OCI-LY3 (cell line): Measurements from ENCODE around the gene TGDS.
A peak's percentile ranks its signal among the peaks of the same experiment; 100 is the strongest.

ENCODE experiments used
- H2AFZ ChIP-seq: fragments of 200-600, 300-600 bp; shearing (Covaris generic); 2 replicates; pipeline ENCODE4 v1.6.0; 2014; ENCODE audit warnings: antibody characterized with exemption, low read depth, low read length
- H3K27ac ChIP-seq: fragments of 200-600, 300-600 bp; sonication (generic); 2 replicates; pipeline ENCODE4 v1.5.1; 2014; ENCODE audit warnings: mild to moderate bottlenecking, low read length, moderate library complexity, mixed read lengths
- H3K27me3 ChIP-seq: fragments of 200-600, 300-600 bp; sonication (generic); 2 replicates; pipeline ENCODE4 v1.6.1; 2014; ENCODE audit warnings: low read depth, low read length, mixed read lengths
- H3K36me3 ChIP-seq: fragments of 200-600, 300-600 bp; sonication (generic); replicated peaks from 2 replicates; pipeline ENCODE3; 2014; ENCODE audit warnings: low read depth, low read length, mixed read lengths
- H3K4me1 ChIP-seq: fragments of 300-600, 200-600 bp; sonication (generic); 2 replicates; pipeline ENCODE4 v1.6.1; 2014; ENCODE audit warnings: low read length, mixed read lengths
- H3K4me2 ChIP-seq: fragments of 200-600, 300-600 bp; sonication (generic); 2 replicates; pipeline ENCODE4 v1.6.1; 2014; ENCODE audit warnings: low read length, mixed read lengths
- H3K4me3 ChIP-seq: fragments of 300-600, 200-600 bp; sonication (generic); 2 replicates; pipeline ENCODE4 v1.5.1; 2014; ENCODE audit warnings: antibody characterized with exemption, mild to moderate bottlenecking, low read length, moderate library complexity
- H3K79me2 ChIP-seq: fragments of 300-600, 200-600 bp; shearing (Covaris generic); 2 replicates; pipeline ENCODE4 v1.6.1; 2014; ENCODE audit warnings: mild to moderate bottlenecking, low read length, mixed read lengths
- H3K9ac ChIP-seq: fragments of 300-600, 200-600 bp; shearing (Covaris generic); 2 replicates; pipeline ENCODE4 v1.6.0; 2014; ENCODE audit warnings: mild to moderate bottlenecking, low read length, moderate library complexity
- H3K9me3 ChIP-seq: fragments of 200-600, 300-600 bp; shearing (Covaris generic); 2 replicates; pipeline ENCODE4 v1.6.1; 2014; ENCODE audit warnings: low read length, mixed read lengths; ENCODE audit not compliant: insufficient read depth
- H4K20me1 ChIP-seq: fragments of 200-600, 300-600 bp; sonication (generic); 2 replicates; pipeline ENCODE4 v1.6.1; 2016; ENCODE audit warnings: low read length, mixed read lengths; ENCODE audit not compliant: insufficient read depth
- EZH2phosphoT487 ChIP-seq: fragments of 200-600 bp; shearing (Covaris generic); IDR thresholded peaks from 2 replicates; pipeline ENCODE4 v1.6.1; 2018; ENCODE audit warnings: antibody characterized with exemption, mixed run types, low read depth
- TF ChIP-seq, protein P1 (sequence below): fragments of 200-600, 300-600 bp; sonication (generic); IDR thresholded peaks from 2 replicates; pipeline ENCODE4 v1.5.1; 2014; ENCODE audit warnings: antibody characterized with exemption, low read length, low read depth

Gene TGDS

DNA sequence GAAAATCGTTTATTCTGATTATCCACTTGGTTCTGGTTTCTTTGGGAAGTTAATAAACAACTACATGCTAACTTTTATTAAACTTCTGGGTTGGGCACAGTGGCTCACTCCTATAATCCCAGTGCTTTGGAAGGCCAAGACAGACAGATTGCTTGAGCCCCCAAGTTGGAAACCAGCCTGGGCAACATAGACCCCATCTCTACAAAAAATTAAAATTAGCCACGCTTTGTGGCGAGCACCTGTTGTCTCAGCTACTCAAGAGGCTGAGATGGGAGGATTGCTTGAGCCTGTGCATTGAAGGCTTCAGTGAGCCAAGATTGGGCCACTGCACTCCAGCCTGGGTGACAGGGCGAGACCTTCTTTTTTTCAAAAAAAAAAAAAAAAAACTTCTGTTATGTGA lies 27.4 kb upstream of the TGDS start:
- Histone ChIP-seq H3K9ac (no peak overlapping the region), H3K4me3 (no peak overlapping the region), H4K20me1 (0 out of 2 replicates have a peak, but pooled peaks cover 2% of the 10 kb centered on the region), H3K79me2 (no peaks in the 10 kb centered on the region), H3K4me2 (no peak overlapping the region), H3K27me3 (no peaks in the 10 kb centered on the region), H3K36me3 (peaks cover 28% of the 10 kb centered on the region), H3K9me3 (no peaks in the 10 kb centered on the region), H2AFZ (no peak overlapping the region), H3K27ac (no peak overlapping the region), H3K4me1 (peaks cover 8% of the 10 kb centered on the region)
- TF ChIP-seq, protein P1, sequence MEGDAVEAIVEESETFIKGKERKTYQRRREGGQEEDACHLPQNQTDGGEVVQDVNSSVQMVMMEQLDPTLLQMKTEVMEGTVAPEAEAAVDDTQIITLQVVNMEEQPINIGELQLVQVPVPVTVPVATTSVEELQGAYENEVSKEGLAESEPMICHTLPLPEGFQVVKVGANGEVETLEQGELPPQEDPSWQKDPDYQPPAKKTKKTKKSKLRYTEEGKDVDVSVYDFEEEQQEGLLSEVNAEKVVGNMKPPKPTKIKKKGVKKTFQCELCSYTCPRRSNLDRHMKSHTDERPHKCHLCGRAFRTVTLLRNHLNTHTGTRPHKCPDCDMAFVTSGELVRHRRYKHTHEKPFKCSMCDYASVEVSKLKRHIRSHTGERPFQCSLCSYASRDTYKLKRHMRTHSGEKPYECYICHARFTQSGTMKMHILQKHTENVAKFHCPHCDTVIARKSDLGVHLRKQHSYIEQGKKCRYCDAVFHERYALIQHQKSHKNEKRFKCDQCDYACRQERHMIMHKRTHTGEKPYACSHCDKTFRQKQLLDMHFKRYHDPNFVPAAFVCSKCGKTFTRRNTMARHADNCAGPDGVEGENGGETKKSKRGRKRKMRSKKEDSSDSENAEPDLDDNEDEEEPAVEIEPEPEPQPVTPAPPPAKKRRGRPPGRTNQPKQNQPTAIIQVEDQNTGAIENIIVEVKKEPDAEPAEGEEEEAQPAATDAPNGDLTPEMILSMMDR = no peak
- TF ChIP-seq EZH2phosphoT487 = no peak

- H3K79me2 ChIP-seq = no peaks in the 10 kb centered on the region
- H3K27me3 ChIP-seq = no peaks in the 10 kb centered on the region
- H2AFZ ChIP-seq = no peak overlapping the region
- TF ChIP-seq, protein P1 = no peak
- TF ChIP-seq EZH2phosphoT487 = no peak
- H3K4me1 ChIP-seq = peaks cover 8% of the 10 kb centered on the region
- peaks cover 9% of the 10 kb centered on the region; the same call in 1 of the 2 replicates for H4K20me1 ChIP-seq
- H3K27ac ChIP-seq = no peak overlapping the region
- peaks cover 22% of the 10 kb centered on the region for H3K36me3 ChIP-seq
- no peak overlapping the region for H3K4me2 ChIP-seq
- no peaks in the 10 kb centered on the region for H3K9me3 ChIP-seq
- H3K4me3 ChIP-seq = no peak overlapping the region
- H3K9ac ChIP-seq = no peak overlapping the region
Observed at GRCh38 chr13:94622344-94622743, 26.4 kb upstream of the TGDS start.

GRCh38 chr13:94620286-94620896 lies 24.4 kb upstream of the TGDS start:
- Histone ChIP-seq H2AFZ (no peak overlapping the region), H3K36me3 (peaks cover 17% of the 10 kb centered on the region), H3K27me3 (no peaks in the 10 kb centered on the region), H3K4me3 (no peak overlapping the region), H3K79me2 (no peaks in the 10 kb centered on the region), H3K9me3 (no peaks in the 10 kb centered on the region), H3K4me2 (no peak overlapping the region), H3K4me1 (peaks cover 8% of the 10 kb centered on the region), H4K20me1 (peaks cover 9% of the 10 kb centered on the region; the same call in 1 of the 2 replicates), H3K27ac (no peak overlapping the region), H3K9ac (no peak overlapping the region)
- TF ChIP-seq EZH2phosphoT487 = no peak
- TF ChIP-seq, protein P1 = peak; percentile 91

GRCh38 chr13:94617389-94618000 lies 21.5 kb upstream of the TGDS start:
- H3K4me1 ChIP-seq = peaks cover 8% of the 10 kb centered on the region
- H4K20me1 ChIP-seq = peaks cover 9% of the 10 kb centered on the region; the same call in 1 of the 2 replicates
- H3K36me3 ChIP-seq = peaks cover 15% of the 10 kb centered on the region
- H3K9ac ChIP-seq = no peak overlapping the region
- H3K27me3 ChIP-seq = no peaks in the 10 kb centered on the region
- no peaks in the 10 kb centered on the region for H3K79me2 ChIP-seq
- no peak overlapping the region for H2AFZ ChIP-seq
- H3K9me3 ChIP-seq = no peaks in the 10 kb centered on the region
- no peak overlapping the region for H3K27ac ChIP-seq
- H3K4me2 ChIP-seq = no peak overlapping the region
- TF ChIP-seq, protein P1 = peak; percentile 85
- no peak for TF ChIP-seq EZH2phosphoT487
- no peak overlapping the region for H3K4me3 ChIP-seq
